UCSD-AML1 (cell line): ENCODE measurements around the gene BMP8B.
A peak's percentile ranks its signal among the peaks of the same experiment; 100 is the strongest.
"Not testable (repeated sequence)": the region's sequence is repeated elsewhere in the genome, so short reads cannot be mapped to it uniquely, and the experiment has no call there.

Source experiments
- DNase-seq: peaks from one replicate; lab custom pipeline; 2025; ENCODE audit not compliant: unreplicated experiment; lab: John Stamatoyannopoulos, UW

The BMP8B gene

DNA sequence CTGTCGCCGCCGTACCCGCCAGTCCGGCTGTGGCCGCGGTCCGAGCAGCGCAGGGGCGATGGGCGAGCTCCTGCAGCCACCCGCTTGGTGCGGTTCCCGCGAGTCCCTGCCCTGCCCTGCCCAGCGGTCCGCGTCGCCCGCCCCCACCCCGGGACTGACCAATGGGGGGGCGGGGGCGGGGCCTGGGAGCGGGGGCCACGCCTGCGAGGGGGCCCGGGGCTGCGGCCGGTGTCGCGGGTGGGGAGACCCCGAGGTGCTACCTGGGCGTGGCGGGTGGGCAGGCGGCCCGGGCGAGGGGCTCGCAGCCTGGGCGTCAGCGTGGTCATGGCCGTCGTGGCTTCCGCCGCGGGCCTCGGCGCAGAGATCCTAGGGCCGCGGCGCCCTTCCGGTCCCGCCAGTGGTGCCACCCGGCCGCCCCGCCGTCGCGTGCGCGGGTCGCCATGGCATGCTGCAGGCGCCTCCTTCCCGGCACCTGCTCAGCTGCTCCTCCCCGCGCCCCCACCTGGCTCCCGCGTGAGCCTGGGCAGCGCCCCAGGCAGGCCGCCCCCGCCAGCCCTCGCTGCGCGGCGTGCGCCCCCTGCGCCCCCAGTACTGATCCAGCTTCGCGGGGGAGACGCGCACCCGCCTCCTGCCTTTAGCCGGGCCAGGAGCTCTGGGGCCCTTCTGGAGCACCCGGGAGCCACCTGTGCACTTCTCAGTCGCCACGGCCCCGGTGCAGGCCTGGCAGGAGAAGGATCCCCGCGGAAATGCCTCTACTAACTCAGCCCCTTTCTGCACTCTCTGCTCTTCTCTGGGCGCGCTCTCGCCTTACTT, at the start of gene BMP8B:
BMP8B (minus strand) TSS at position 108 of the 813 bp plus-strand sequence. CDS start 380 bp downstream, outside the sequence.
- DNase-seq, result peak; percentile 79

GRCh38 chr1:39836595-39837110, 48.0 kb upstream of the BMP8B start:
- DNase-seq, result no peak

DNA sequence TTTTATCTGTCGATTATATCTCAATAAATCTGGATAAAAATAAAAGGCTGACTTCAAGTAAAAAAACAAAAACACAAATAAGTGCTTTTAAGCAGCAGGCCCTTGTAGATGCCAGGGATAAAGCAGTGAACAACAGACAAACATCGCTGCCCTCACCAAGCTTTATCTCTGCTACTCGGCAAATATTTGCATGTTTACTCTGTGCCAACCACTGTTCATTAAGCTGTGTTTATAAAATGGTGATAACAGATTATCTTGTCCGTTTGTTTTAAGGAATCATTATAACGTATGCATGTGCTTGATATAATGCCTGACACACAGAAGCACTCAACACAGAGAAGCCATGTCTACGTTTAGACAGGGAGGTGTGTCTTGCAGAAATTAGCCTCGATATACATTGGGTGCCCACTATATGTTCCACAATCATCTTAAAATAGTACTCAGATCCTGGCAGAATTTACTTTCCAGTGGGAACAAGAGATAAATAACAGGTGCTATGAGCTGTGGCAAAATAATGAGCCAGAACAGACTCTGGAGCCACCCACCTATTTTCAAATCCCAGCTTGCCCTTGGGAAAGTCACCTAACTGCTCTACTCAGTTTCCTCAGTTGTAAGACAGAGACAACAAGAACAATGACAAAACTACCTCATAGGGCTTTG, 47.4 kb upstream of the BMP8B start:
- DNase-seq, result no peak

DNA sequence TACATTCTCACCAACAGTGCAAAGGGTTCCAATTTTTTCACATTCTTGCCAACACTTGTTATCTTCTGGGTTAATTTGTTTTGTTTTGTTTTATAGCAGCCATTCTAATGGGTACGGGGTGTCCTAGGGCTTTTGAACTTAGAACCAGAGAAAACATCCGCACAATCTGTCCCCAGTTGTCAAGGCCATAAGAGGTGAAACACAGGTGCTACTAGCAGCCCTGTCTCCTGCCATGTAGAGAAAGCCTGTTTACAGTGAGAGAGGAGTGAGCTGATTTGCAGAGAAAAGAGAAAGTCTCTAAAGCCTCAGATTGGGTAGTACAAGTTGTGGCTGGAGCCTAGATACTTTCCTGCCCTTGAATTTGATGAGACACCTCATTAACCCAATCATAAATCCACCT, 46.4 kb upstream of the BMP8B start:
- DNase-seq, result no peak

DNA sequence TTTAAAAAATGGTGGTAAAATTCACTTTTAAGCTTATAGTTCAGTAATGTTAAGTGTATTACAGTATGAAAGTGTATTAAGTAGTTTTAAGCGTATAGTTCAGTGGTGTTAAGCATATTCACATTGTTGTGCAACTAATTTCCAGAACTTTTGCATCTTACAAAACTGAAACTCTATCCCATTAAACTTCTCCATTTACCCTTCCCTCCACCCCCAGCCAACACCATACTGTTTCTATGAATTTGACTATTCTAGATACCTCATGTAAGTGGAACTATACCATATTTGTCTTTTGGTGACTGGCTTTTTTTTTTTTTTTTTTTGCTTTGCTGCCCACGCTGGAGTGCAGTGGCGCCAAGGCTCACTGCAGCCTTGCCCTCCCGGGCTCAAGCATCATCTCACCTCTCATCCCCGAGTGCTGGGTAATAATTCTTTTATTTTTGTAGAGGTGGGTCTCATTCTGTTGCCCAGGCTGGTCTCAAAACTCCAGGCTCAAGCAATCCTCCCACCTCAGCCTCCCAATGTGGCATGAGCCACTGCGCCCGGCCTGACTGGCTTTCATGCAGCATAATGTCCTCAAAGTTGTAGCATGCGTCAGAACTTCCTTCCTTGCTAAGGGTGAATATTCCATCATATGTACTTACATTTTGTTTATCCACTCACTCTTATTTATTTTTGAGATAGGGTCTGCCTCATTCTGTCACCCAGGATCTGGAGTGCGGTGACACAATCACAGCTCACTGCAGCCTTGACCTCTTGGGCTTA, 45.1 kb upstream of the BMP8B start:
- no peak for DNase-seq

- DNase-seq, result no peak
These were observed 44.5 kb upstream of the BMP8B start for GRCh38 chr1:39833121-39833520.

GRCh38 chr1:39832294-39832693, 43.6 kb upstream of the BMP8B start:
- DNase-seq, result no peak

DNA sequence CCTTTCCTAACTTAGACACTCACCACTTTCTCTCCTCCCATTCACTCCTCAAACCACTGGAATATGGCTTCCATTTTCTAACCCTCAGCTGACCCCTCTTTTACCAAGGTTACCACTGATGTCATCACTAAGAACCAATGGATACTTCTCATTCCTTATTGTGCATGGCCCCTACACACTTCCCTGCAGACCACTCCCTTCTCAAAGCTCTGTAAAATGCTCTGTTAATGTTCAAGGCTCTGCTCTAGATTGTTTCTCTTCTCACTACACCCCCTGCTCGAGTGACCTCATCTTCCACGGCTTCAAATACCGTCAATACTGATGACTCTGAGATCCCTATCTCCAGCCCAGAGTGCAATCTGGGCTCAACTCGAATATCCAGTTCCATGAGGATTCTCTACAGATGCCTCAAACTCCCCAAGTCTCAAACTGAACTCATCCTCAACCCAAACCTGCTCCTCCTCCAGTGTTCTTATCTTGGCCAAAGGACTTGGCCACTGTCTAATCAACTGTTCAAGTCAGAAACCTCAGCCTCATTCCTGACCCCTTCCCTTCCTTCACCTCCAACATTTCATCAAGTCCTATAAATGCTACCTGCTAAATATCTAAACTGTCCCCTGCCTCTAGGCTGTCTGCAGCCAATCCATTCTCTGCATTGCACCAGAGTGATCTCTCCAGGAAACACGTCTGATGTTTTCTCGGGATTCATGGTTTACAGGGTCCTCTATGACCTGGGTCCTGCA, 41.3 kb upstream of the BMP8B start:
- DNase-seq, result no peak

DNA sequence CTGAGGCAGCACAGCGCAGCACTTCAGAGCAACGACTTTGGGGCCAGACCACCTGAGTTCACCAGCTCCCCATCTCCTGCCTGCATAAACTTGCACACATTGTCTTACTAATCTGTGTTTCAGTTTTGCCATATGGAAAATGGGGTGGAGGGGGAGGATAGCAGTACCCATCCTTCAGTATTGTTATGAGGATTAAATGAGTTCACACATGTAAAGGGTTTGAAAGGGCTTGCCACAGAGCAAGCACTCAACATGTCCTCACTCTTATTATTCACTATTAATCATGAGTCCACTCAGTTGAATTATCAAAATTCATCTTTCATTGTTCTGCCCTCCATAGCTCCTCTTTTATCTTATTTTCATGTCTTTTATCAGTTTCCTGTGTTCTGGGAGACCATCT, 40.1 kb upstream of the BMP8B start:
- no peak for DNase-seq

- DNase-seq, result not testable (repeated sequence)
These were observed 39.6 kb upstream of the BMP8B start for GRCh38 chr1:39828255-39828654.

- DNase-seq, result no peak
These were observed 38.5 kb upstream of the BMP8B start for GRCh38 chr1:39827201-39827600.

- DNase-seq, result no peak
These were observed 37.9 kb upstream of the BMP8B start for GRCh38 chr1:39826583-39826982.

- DNase-seq, result no peak
These were observed 36.8 kb upstream of the BMP8B start for GRCh38 chr1:39825432-39825941.

DNA sequence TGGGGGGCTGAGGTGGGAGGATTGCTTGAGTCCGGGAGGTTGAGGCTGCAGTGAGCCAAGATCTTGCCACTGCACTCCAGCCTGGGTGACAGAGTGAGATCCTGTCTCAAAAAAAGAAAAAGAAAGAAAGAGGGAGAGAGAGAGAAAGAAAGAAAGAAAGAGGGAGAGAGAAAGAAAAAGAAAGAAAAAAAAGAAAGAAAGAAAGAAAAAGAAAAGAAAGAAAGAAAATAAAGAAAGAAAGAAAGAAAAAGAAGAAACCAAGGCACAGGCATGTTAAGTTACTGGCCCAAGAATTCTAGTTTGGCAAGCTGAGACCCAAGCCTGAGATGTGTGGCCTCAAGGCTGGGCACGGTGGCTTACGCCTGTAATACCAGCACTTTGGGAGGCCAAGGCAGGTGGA, 34.8 kb upstream of the BMP8B start:
- not testable (repeated sequence) for DNase-seq

DNA sequence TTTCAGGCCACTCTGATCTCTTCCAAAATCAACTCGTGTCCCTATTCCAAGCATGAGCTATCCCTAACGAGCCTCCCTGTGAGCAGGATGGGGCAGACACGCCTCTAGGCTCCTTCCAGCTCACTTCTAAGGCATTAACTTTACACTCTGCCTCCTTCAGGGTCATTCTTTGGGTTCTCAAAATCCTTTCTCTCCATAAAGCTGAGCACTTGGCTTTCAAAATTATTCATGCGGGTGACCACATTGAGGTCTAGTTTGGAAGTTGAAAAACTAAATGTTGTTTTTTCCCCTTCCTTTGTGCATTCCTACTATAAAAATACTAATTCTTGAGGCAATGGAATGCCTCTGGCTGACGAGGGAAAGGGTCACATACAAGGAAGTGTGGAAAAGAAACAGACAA, 33.5 kb upstream of the BMP8B start:
- DNase-seq, result no peak

- DNase-seq, result no peak
These were observed 30.6 kb upstream of the BMP8B start for GRCh38 chr1:39819091-39819812.

DNA sequence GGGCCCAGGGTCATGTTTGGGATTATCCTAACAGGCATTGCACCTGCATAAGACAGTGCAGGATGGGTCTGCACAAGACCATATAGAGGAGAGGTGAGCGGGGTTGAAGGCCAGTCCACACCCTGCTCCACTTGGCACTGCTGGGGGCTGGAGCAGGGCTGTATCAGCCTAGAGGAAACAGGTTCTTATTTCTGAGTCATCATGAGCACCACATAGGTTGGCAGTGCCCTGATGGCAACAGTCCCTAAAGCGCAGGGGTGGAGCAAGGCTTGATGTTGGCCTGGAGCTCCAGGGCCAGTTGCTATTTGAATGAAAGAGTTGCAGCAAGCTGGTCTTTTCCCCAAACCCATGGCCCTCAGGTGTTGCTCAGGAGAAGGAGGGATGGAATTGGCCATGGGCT, 29.8 kb upstream of the BMP8B start:
- no peak for DNase-seq

DNA sequence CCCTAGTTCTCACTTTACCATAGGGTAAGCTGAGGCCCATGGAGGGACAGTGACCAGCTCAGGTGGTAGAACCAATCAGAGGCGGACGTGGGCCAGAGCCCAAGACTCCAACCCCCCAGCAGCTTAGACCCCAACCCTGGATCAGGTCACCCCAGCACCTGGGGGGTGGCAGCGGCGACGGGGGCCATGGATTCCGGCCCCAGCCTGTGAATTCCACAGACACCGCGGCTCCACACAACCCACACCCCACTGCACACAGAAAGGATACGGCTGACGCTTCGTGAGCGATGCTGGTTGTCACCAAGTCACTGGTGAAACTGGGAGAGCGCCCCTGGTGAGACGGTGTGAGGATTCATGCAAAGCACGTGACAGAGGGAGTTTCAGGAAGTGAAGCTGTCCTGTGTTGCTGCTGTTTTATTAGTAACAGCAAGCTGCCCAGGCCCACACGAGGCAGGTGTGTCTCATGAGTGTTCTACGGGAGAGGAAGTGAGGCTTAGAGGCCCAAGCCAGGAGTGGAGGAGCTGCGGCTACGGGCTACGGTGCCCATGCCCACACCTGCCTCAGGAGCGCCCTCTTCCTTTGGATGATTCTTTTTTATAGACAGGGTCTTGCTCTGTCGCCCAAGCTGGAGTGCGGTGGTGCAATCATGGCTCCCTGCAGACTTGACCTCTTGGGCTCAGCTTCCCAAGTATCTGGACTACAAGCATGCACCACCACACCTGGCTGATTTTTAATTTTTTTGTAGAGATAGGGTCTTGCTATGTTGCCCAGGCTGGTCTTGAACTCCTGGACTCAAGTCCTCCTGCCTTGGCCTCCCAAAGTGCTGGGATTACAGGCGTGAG, 28.6 kb upstream of the BMP8B start:
- peak; percentile 52 for DNase-seq
